GM21529 (cell line): ENCODE measurements around the gene GUCY2C.
"Not testable (repeated sequence)": the region's sequence is repeated elsewhere in the genome, so short reads cannot be mapped to it uniquely, and the experiment has no call there.

Experiments used
- ATAC-seq: cut with Tn5 transposase; IDR thresholded peaks from one replicate; pipeline ENCODE4 v1.9.1; 2021; ENCODE audit not compliant: unreplicated experiment

GUCY2C gene

DNA sequence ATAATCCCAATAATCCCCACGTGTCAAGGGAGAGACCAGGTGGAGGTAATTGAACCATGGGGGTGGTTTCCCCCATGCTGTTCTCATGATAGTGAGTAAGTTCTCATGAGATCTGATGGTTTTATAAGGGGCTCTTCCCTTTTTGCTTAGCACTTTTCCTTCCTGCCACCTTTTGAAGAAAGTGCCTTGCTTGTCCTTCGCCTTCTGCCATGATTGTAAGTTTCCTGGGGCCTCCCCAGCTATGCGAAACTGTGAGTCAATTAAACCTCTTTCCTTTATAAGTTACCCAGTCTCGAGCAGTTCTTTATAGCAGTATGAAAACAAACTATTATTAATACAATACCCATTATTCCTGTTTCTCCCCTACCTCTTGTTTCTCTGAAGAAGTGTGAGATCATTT, 14.2 kb downstream of the GUCY2C start:
- not testable (repeated sequence) for ATAC-seq

DNA sequence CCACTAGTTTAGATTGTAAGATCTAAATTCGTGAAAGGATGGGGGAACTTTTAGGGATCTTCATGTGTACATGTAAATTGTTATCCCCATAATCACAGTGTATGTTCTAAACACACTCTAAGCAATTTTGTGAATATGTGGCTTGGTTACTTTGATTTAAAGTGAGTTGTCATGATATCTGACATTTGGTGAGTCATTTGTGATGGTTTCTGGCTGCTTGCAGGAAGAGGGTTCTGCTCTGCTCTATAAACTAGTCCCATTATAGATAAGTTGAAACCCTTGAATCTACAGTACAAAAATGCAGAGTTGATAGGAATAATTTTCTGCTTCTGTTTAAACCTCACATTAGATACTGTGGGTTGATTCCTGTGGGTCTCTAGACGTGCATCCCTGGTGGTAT, 14.8 kb downstream of the GUCY2C start:
- ATAC-seq, result no peak

DNA sequence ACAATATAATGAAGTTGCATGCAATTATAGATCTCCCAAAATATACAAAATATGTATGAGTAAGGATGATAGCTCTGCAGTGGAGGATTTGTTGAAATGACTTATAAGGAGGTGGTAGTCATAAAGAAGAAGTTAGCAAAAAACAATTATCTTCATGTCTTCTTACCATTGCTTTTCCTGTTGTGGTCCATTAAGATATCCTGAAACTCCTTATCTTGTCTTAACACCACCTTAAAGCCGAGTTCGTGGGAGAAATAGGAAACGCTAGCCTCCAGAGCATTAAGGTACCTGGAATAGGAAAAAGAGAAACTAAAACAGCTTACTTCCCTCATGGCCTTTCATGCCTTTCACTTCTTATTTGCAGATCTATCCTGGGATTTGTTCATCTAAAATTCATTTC, 15.2 kb downstream of the GUCY2C start:
- no peak for ATAC-seq

DNA sequence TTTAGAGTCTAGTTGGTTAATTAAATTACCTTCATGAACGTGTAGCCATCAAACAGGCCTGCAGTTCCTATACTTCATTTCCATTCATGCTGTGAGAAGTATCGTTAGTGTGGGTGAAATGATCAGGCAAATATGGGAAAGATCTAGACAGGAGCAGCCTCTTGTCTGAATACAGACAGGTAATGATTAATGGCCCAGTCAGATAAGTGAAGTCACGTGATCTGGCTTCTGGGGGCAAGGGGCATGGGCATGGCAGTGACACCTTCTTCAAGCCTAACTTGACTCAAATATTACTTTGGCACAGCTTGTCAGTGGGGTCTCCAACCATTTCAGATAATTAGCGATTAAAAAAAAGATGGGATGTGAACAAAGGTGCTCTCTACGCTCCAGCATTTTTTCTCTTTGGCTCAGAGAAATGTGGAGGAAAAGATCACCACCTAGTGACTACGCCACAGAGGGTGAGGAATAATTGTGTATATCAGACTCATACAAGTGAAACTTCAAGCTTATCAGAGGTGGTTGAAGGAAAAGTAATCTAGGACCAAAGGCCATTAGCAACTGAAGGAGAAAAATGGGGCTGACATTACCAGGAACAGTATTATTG, 17.8 kb downstream of the GUCY2C start:
- no peak for ATAC-seq

DNA sequence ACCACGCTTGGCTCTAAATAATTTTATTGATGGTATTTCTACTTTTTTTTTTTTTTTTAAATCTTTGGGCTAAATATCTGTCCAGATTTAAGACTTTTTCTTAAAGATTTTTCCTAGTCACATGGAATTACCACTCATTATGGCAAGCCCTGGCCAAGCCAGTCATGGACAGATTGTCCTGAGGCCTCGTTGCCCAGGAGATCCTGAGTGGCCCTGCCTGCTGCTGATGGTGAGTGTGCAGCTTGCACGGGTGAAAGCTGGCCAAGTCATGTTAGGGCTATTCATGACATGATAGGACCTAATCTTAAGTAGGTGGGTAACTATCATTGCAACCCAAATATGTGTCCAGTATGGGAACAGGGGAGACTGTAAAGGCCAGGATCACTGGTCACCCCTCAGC, 27.8 kb downstream of the GUCY2C start:
- ATAC-seq, result no peak

DNA sequence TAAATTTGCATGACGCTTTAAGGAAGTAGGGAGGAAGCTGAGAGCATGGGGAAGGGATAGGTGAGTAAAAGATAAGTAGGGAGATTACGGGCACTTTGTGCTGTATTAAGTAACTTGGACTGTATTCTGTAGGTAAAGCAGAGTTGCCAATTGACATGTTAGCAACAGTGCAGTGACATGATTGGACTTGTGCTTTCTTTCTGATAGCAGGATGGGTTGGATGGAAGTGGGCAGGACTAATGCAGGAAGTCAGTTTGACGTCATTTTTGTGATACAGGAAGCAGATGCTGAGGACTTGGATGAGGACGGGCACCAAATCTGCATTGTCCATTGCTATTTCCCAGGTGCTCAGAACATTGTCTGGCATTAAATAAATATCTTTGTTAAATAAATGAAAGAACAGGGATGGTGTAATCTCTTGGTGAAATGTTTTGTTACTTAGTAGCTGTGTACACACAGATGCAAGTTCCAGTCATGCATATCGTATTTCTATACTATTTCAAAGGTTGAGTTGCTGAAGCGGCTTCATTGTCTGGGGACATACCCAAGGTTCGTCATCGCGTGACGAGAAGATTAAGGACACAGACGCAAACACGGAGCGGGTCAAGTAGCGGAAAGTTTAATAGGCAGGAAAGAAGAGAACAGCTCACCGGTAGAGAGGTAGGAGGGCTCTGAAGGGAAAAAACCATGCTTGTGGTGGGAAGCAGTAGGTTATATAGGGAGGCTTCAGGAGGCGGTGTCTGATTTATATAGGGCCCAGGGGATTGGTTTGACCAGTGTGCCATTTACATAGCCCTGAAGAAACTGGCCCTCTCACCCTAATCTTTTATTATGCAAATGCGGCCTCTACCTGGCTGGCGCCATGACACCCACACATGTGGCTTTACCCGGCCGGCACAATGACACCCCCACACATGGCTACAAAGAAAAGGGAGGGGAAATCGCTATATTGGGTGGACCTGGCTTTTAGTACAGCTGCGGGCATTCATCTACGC, 30.7 kb downstream of the GUCY2C start:
- no peak for ATAC-seq

DNA sequence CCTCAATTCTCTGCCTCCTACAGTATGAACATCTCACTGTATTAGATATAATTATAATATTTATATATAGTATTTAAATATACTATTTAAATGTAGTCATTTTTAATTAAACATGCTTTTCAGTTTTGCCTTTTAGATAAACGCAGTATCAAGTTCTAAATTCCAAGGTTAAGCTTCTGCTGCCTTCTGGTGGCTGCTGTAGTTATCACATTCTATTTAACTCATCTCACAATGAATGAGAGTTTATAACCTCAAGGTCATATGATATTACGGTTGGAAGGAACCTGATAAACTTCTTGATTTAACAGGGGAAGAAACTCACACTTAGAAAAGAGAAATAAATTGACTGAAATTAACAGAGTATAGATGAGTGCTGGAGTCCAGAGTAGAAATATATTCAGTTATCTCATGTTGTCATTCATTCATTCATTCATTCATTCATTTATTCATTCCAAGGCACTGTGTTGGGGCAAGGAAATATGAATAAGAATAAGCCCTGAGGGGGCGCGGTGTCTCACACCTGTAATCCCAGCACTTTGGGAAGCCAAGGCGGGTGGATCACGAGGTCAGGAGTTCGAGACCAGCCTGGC, 31.9 kb downstream of the GUCY2C start:
- ATAC-seq, result no peak

DNA sequence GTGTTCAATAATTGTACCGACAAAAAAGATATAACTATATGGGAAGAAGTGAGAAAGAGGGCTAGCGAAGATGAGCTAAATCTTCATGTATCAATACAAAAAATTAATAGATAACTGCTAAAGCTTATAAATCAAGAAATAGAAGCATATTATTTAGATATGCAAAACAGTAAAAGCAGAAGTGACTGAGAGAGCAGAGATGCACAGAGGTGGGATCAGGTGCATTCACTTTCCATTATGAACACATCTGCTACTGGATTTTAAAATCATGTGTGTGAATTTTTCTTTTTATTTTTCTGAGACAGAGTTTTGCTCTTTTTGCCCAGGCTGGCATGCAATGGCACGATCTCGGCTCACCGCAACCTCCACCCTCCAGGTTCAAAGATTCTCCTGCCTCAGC, 33.4 kb downstream of the GUCY2C start:
- ATAC-seq, result no peak

DNA sequence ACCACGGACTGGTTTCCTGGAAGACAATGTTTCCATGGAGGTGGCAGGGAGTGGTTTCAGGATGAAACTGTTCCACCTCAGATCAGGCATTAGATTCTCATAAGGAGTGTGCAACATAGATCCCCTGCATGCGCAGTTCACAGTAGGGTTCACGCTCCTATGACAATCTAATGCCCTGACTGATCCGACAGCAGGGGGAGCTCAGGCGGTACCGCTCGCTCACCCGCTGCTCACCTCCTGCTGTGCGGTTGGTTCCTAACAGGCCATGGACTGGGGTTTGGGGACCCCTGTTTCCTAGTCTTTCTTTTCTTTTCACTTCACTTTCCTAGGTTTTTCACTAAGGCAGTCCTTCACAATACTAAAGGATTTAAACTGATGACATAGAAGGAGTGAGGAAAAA, 39.6 kb downstream of the GUCY2C start:
- no peak for ATAC-seq

DNA sequence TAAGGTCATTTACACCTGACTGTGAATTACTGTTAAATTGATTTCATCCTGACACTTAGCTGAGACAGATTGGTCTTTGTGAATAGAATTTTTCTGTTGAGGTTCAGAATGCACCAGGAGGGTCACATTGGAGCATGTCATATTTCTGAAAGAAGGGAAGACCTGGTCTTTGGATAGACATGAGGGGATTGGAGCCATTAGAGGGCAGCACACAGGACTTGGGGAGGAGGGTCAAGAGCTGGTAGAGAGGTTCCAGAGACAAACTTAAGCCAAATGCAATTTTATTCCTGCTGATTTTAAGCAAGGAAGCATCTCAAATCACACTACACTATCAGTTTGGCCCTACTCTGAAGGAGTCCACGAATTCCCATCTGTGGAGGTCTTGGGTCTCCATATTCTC, 41.1 kb downstream of the GUCY2C start:
- ATAC-seq, result no peak

DNA sequence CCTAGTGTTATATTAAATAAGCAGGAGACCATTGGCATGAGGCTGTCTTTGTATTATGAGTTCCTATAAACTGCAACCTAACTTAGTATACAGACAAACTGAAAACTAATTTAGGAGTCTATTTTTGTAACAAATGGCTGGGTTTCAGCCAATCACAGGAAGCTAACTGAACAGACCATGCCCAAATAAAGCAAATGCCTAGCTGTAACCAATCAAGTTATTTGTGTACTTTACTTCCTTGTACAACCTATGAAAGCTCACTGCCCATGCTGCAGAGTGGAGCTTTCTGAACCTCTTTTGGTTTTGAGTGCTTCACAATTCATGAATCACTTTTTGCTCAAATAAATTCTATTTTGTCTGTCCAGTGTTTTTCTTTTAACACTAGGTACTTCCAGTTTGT, 41.6 kb downstream of the GUCY2C start:
- ATAC-seq, result no peak

DNA sequence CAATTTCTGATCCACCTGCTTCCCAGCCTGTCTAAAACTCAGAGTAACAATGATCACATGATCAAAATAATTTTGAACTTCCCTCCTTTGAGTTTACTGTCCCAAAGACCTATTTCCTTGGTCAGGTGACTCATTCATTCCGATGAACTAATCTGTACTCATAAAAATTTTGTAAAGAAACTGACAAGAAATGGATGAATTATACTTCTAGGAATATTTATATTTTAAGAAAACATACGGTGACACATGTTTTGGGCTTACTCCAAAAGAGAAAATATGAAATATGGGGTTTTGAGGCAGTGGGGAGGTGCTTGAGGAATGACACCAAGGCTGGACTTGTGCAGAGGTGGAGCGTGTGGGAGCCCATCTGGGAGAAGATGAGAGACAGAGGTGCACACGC, 42.0 kb downstream of the GUCY2C start:
- ATAC-seq, result no peak

DNA sequence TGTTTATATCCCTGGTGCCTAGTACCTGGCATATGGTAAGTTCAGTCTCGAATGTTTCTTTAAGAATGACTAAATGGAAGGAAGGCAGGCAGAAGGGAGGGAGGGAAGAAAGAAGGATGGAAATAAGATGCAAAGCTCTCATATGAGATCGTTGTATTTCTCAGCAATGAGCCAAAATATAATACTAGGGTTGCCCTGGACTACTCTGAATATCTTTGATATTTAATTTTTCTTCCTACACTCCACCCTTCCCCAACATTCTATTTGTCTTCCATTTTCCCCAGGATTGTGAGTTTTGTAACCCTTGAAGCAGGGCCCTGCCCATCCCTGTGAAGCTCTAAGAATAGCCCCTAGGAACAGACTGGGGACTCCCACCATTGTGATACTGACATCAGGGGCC, 43.9 kb downstream of the GUCY2C start:
- no peak for ATAC-seq

DNA sequence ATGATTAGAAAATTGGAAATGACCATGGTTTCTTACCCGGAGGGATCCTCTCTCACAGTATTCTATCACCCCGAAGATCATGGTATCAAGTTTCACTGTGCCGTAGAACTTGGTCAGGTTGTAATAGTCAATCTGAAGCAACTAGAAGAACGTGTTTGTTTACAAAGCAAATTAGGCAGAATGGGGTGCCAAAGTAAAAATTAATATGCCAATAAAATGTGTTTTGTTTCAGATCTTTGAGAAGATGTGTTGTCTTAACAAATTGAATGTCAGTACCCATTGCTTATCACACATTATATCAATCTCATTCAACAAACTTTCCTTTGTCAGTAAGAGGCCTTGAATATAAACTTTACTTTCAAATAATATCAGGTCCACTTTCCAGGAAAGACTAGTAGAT, 45.0 kb downstream of the GUCY2C start:
- no peak for ATAC-seq

DNA sequence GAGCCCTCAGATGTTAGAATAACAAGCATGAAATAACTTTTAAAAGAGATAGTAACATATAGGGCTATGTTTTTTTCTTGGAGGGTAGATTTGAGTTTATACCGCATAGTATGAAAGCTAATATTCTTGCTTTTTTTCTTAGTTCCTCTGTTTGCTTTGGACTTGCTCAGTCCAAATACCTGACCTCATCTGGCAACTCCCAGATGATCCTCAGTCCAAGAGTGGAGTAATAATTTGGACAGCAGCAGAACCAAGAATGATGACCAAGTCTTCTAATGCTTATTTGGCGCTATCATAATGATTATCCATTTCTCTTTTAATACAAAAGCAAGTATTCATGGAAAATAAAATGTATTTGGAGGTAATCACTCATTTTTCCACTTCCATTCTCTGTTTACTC, 45.6 kb downstream of the GUCY2C start:
- ATAC-seq, result no peak

DNA sequence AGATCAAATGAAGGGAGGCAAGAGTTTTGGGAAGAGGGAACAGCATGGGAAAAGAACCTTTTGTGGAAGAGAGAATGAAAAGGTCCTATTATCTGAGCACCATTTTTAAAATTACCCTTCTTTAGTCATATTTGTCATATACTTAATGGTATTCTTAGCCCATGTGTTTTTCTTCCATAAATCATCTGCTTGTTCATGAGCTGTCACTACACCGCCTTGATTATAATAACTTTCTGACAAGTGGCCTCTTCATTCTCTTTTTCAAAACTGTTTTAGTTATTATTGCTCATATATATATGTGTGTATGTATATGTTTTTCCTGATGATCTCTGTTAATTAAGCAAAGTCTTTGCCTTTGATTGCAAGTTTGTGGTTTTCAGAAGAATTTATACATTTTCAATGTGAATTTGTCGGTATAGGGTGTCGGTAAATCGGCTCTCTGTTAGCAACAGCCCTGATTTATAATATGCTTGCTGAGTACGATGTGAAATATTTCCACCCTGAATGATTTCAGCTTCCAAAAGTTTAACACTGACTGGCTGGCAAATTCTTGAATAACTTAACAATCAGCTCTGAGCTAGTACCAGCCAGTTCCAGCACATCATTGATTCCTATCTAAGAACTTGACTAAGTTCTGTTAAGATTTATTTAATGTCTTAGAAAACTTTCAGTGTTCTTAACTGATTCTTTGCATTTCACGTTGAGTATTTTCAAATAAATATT, 49.2 kb downstream of the GUCY2C start:
- no peak for ATAC-seq

DNA sequence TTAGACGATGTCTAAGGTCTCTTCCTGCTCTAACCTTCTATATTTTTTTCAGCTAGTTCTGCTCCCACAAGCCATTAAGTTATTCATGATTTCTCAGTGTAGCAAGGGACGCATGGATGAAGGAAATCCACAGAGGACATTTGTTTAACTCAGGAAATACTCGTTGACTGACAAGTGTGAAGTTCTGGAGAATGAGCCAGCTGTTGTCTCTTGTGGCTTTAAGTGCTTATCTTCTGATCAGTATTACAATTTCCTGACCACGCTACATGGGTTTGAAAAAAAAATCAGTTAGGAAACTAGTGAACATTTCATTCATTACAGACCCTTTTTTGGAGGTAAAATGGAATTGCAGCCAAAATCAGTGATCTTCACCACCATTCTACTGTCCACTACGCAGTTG, 53.1 kb downstream of the GUCY2C start:
- ATAC-seq, result no peak

DNA sequence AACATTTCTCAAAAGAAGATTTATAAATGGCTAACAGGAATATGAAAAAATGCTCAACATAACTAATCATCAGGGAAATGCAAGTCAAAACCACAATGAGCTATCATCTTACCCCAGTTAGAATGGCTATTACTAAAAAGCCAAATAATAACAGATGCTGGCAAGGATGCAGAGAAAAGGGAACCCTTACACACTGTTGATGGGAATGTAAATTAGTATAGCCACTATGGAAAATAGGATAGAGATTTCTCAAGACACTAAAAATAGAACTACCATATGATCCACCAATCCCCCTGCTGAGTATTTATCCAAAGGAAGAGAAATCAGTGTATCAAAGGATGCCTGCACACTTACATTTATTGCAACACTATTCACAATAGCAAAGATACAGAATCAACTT, 58.3 kb downstream of the GUCY2C start:
- no peak for ATAC-seq

DNA sequence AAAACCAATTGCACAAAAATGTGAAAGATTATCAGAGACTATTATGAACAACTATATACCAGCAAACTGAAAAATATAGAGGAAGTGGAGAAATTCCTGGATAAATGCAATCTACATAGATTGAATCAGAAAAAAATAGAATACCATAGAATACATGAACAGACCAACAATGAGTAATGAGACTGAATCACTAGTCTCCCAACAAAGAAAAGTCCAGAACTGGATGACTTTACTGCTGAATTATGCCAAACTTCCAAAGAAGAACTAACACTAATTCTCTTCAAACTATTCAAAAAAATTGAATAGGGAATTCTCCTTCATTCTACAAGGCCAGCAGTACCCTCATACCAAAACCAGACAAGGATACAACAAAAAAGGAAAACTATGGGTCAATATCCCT, 60.6 kb downstream of the GUCY2C start:
- ATAC-seq, result no peak

DNA sequence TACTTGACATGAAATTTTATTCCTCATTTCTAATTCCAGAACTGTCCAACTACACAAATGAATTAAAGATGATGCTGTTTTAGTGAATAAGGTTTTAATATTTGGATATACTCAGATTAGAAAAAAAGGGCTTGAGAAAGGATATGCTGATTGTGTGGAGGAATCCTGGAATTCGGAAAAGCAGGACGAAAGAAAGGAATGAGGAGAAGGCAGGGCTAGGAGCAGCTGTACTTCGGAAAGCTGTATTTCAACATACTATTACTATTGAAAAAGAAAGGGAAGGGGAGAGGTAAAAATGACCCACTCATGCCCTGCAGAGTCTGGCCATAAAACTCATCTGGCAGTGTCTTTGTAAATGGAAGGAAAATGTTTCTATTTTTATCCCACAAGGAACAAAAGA, 65.6 kb downstream of the GUCY2C start:
- ATAC-seq, result no peak
